ENCODE results near the gene PIP5K1B. TPM values are rescaled to one million over a fixed set of nuclear protein-coding genes. Genes with fewer than 3 reads are reported as not detected.

Gene PIP5K1B
- polyA plus RNA-seq, 10 donors: 1.1 to 2.2 (median 1.5) TPM

DNA sequence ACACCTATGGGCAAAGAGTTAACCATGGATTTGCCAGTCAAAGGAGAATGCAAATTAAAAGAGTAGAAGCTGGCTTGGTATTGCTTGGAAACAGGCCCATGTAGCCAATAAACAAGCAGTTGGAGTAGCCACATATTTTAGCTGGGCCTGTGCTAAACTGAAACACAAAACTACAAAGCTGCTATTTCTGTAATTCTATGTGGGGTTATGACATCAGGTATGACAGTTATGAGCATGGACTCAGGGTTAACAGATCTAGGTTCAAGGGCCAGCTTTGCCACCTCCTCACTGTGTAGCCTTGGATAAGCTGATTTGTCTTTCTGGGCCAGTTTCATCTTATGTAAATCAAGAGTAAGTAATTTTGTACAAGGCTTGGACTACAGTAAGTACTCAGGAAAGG lies 142.7 kb downstream of the PIP5K1B start:
- no peak for DNase-seq

DNA sequence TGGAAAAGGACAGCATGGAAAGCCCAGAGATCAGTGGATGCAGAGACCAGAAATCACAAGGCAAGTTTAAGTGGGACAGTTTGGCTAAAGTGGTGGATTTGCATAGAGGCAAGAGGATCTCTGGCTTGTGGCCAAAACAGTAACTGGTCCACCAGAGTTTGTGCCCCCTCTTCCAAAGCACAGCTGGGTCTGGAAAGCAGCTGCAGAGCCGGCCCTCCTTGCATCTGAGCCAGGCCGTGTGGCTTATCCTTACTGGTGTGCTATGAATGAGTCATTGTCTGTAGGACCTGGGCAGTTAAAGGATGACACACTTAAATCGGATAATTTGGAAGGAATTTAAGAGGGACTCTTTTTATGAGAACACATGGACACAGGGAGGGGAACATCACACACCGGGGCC lies 146.6 kb downstream of the PIP5K1B start:
- peak in 1 of 3 donors; percentile 32 for DNase-seq

DNA sequence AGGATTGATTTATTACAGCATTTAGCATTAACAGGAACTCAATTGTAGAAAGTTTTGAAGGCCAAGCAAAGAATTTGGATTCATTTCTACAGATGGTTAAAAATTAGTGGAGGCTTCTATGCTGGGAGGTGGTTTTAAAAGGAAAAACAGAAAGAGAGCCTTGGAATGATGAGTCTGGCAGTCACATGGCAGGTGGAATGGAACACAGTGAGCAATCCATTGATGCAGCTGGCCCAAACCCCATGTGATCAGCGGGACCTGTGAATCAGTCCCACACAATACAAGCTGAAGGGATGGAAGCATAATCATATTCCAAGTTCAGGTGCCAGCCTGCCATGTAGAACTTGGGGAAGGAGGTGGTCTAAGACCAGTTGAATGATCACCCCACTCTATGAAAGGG lies 147.9 kb downstream of the PIP5K1B start:
- no peak for DNase-seq

DNA sequence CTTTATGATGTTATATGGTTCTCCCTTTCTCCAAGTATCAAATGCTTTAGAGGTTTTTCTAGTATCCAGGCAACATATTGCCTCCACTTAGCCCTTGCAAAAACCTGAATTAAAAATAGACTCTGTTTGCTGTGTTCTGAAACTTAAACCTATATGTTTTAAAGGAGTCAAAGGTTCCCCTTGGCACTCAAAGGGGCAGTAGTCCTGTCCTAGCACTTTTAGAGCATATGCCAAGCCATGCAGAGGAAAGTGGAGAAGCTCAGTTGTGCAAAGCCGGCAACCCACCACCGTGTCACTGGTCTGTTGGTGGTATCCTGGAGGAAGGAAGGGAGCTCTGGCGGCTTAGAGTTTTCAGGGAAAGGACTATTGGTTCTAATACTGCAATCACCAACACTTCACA lies 154.3 kb downstream of the PIP5K1B start:
- DNase-seq: no peak

DNA sequence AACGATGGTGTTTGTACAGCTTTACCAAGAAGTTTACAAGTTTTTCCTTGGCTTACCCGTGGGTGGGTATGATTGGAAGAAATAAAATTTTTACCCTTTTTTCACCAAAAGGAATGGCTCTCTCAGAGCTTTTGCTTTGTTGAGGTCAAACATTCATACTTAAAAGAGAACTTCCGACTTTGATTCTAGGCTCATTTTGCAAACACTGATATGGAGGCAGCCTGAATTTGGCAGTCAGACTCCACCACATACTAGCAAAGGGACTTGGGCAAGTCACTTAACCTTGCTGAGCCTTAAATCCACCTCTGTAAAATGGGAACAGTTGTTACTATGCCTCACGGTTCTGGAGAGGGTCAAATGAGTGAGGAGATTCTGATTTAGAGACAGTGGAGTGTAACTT lies 155.4 kb downstream of the PIP5K1B start:
- DNase-seq: no peak

DNA sequence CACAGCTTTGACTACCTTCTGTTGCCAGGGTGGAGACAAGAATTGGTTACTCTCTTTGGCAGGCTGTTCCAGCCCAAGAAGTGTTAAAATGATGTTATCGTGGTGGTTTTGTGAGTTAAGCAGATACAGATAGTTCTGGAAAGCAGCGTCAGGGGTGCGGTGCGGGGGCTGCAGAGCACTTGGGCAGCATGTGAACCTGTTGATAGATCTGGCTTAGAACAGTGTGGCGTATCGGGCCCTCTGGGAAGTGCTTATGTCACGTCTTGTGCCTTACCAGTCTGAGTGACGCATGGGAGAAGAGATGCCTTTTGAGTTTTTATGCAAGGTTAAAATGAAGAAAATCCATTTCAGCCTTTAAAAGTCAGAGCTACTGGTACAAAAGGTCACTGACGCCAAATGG lies 156.4 kb downstream of the PIP5K1B start:
- DNase-seq: no peak

DNA sequence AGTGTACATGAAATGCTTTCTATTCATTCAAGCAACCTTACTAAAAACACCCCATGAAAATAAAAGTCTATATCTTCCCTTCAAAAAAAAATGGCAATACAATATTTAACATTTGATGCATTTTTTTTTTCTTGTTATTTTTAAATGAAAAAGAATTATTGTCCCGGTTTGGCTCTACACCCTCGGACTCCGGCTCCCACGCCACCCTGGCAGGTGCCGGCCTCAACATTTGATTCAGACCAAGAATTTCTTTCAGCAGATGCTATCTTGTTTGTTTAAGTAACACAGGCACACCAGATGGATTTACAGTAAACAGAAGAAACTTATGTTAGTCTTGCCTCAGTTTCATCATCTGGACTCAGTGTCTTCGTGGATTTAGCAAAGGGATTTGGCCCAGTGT lies 162.0 kb downstream of the PIP5K1B start:
- no peak for DNase-seq

DNA sequence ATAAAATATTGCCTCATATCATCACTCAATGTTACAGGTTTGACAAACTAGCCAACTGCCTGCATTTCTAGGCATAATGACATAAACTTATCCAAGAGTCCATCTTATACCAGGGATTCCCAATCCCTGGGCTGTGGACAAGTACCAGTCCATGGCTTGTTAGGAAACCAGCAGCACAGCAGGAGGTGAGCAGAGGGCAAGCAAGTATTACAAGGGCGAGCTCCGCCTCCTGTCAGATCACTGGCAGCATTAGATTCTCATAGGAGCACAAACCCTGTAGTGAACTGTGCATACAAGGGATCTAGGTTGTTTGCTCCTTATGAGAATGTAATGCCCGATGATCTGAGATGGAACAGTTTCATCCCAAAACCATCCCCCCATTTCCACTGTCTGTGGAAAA lies 164.0 kb downstream of the PIP5K1B start:
- DNase-seq: no peak

DNA sequence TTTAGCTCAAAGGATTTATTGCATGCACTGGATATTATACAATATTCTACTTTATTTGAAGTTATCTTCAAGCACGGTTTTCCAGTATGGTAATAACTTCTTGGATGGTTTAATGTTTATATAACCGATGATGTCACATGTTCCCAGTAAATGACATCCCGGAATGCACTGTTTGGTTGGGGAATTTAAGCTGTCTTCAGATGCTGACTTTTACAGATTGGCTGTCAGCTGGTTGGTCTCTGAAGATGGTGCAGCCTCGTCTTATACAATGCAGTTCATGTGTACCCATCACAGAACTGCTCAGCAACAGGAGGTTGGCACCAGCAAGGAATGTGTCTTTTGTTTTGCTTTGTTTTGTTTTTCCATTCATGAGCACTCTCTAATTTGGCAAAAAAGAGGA lies 165.0 kb downstream of the PIP5K1B start:
- DNase-seq: no peak

DNA sequence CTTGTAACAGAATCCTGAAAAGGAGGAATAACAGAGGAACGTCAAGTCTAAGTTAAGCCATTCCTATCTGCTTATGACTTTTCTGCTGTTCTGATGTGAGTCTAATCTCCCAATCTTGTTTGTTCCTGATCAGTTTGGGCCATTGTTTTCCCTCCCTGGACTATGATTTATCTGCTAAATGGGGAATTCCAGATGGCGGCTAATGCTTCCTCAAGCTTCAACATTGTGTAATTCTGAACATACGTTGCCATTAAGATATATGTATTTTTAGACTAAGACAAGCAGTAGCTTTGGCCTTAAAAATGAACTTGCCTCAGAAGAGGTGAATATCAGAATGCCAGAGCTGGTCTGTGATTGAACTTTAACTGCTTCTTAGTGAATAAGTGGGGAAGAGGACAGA lies 166.2 kb downstream of the PIP5K1B start:
- no peak for DNase-seq

DNA sequence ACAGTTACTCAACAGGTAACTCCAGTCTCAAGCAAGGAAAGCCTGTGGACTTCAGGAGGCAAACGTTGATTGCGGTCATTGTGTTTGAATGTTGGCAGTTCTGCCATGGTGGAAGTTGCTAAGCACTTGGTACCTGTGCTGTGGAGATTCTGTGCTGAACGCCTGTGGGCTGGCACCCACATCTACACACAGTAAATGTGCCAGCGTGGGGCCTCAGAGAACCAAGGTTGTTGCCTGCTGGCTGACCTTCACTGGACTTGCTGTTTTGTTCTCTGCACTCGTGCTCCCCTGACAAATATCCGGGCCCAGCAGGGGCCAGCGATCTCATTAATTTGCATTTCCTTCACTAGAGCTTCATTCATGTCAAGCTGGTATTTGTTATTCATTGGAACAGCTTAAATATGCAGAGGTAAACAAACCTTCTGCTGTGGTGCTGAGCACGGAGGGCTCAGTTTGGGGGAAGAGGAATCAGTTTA lies 167.0 kb downstream of the PIP5K1B start:
- DNase-seq: no peak

DNA sequence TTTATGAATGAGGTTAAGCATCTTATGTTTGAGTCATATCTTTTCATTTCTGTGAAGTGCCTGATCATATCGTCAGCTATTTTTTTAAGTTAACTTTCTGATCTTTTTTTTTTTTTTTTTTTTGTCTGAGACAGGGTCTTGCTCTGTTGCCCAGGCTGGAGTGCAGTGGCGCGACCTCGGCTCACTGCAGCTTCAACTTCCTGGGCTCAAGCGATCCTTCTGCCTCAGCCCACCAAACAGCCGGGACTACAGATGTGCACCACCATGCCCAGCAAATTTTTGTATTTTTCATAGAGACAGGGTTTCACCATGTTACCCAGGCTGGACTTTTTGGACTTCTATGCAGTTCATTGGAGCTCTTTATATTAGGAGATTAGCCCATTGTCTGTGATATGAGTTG lies 168.1 kb downstream of the PIP5K1B start:
- no peak for DNase-seq

DNA sequence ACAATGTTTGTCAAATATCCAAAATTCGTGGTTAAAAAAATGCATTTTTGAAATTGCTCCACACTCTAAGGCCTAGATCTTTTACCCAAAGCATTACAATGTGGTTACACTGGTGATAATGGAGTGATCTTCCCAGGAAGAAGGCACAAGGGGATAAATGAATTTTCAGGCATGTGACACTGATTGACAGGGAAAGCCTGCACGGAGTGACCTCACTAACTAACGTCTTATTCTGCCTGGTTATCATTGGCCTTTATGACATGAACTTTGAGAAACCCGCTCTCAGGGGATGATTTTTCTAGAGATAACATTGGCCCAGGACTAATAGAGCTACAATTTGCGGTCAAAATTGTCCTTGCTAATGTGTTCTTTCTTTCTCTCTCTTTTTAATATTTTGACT lies 171.2 kb downstream of the PIP5K1B start:
- no peak for DNase-seq

DNA sequence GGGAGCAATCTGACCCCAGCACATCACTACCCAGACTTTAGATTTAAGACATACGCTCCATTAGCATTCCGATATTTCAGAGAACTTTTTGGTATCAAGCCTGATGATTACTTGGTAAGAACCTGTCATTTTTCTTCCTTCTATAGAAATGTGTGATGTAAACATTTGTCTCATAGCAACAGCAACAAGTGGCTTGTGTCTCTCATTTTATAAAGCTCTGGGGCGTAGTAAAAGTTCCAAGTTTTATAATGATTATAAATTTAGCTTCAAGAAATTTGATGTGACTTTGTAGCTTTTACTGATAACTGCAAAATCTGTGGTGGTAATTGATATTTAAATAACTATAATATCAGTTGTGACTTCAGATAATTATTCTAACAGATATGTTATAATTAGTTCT lies 171.6 kb downstream of the PIP5K1B start:
- no peak for DNase-seq

DNA sequence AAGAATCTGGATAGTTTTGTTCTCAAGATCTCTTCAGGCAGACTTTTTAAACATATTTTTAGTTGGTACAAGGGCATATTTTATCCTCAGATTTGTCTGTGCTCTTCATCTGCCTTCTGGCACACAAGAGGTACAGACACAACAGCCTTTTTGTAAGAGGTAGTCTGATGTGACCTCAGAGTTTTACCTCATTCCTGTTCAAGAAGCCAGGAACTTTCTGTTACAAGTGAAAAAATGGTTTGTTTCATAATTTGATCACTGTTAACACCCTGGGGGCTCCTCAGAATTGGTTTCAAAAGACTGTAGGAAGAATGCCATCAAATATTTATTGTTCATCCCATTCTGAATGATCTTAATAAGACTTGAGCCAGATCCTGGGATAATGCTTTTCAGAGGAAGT lies 172.2 kb downstream of the PIP5K1B start:
- no peak for DNase-seq

DNA sequence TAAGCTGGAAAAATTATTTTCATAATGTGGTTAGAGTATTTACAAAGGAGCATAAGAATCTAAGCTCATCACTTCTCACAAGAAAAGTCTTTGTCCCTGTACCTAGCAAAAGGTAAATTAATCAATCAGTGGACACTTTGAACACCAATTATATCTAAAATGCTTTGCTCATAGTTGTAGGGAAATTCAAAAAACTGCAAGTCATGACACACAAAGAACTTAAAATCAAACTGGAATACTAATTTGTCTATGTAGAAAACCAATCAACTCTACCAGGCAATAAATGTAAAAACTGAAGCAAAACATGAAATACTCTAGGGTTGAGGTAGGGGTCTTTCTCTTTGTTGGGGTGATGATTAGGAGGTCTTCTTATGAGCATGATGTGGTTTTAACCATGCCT lies 173.4 kb downstream of the PIP5K1B start:
- DNase-seq: no peak

DNA sequence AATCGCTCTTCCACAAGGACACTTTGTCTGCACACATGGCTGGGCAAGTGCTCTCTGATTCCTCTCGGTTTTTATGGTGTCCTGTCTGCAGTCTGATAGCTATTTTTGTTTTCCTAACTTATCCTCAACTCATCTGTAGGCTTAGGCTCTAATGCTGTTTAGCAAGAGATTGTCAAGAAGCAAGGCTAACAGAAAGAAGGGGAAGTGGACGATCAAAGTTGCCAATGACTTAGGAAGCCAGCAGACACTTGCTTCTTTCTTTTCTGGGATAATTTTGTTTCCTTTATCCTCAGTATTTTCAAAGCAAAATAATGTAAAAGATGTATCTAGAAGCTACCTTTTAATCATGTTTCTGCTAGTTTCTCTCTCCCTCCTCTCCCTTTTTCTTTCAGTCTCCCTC lies 178.2 kb downstream of the PIP5K1B start:
- DNase-seq: no peak

DNA sequence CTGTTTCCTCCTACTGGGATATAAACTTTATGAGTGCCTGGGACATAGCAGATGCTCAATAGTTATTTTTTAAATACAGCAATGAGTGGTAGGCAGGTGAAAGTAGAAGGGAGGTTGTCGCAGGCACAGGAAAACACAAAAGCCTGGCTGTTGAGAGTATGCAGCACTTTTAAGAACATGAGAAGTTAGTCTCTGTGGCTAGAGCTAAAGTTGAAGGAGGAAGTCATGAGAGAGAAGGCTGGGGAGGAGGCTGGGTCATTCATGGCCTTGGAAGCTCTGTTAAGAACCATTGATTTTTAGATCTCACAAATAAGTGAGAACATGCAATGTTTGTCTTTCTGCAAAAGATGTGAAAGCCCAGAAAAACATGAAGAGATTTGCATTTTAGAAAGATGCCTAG lies 182.2 kb downstream of the PIP5K1B start:
- no peak for DNase-seq

DNA sequence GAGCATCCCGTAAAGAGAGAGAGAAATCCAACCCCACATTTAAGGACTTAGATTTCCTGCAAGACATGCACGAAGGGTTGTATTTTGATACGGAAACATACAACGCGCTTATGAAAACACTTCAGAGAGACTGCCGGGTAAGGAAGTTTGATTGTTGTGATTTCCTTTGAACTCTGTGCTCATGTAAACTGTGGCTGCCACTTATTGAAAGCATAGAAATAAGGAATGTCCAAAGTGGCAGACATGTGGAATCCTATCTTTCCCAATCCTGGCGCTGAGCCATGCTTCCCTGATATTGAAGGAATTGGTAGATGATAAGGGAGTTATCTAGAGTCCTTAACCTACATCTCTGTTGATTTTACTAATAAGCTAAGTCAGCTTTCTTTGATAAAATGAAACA lies 189.5 kb downstream of the PIP5K1B start:
- DNase-seq: peak in 1 of 3 donors; percentile 10

DNA sequence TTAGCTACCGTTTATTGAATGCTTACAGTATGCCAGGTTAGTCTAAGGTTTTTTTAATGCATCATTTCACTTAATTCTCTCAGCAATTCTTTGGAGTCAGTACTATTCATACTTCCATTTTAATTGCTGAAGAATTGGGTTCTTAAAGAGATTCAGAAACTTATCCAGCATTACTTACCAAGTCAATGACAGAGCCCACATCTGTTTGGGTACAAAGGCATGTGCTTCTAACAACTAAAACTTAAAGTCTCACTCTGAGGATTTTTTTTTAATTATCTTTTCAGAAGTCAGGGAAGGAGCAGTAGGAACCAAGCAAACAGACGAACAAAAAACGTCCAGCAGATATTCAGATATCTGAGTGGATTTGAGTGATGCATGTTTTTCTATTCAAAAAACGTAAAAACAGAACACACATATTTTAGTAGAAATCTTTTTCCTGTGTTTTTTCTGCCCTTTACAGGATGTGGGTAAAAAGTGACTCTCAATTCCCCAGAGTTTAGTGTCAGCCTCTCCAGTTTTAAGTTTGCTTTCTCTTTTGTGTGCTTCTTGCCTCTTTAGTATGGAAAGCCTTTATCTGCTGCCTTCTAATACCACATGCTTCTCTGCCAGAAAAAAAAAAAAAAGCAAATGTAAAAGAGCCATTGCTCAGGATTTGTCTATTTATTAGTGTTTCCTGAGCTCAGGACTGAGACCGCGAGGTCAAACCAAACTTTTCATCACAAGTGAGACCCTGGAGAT lies 190.9 kb downstream of the PIP5K1B start:
- DNase-seq: peak in 1 of 3 donors; percentile 31

DNA sequence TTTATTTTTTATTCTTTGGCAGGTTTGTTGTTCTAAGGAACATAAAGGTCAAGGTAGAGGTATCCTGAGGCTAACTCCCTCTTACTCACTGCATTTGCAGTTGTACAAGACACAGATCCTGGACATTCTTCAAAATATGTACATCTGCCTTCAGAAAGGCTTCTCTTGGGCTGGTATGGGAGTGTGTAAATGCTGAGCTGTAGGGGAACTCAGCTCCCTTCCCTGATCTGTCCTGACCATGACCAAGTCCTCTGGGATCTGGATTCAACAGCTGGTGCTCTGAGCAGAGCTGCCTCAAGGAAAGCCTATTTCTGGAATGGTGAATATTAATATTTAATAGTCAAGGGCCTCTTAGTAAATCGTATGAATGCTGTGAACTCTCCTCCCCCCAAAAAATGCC lies 191.4 kb downstream of the PIP5K1B start:
- DNase-seq: peak in 1 of 3 donors; percentile 32

DNA sequence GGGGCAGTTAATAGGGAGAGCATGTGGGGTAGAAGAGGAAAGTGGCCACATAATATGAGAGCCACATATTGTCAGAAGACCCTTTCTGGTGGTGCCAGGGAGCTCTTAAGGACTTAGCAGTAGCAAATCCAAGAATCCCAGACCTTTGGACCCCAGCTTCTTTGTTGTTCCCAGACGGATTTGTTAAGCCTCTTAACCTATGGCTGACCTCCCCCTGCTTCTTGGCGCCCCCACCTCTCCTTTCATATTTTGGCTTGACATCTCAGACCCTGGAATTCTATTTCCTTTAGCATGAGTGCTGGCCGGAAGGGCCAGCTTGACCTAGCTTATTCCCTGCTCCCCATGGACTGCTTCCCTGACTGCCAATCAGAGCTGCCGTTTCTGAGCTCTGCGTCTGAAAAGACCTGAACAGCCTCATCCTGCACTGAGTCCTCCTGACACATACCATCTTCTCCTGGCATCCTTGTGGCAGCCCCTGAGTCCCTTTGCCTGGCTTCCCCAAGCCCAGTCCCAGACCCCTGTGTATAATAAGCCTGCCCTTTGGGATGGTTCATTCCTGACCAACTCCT lies 192.6 kb downstream of the PIP5K1B start:
- DNase-seq: peak in 1 of 3 donors; percentile 29

DNA sequence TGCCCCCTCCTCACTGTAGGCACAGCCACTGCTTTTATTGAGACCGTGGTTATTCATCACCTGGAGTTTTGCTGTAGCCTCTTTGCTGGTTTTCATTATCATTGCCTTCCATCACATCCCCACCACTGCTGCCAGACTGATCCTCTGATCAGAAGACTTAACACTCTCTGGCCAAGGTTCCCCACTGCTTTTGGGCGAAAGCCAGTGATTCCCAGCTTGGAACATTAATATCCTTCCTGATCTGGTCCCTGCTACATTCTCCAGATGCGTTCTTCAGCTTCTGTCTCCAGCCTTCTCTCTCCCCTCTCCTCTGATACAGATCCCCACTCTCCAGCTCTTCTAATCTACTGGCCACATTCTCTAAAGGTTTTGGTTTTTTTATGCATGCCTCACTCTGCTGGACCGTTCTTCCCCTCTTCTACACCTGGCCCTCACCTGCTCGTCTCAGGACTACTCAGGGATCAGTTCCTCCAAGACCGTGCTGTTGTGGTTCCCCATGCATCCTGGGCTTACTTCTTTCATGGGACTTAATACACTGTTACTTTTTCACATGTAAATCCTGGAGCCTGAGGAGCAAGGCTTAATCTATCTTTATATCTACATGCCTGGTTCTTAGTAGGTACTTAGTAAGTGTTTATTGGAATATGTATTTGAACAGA lies 193.9 kb downstream of the PIP5K1B start:
- DNase-seq: no peak

Data from muscle of back (tissue), 11 donors.